Measurements from ENCODE around the gene SAMHD1. TPM values are rescaled to one million over a fixed set of nuclear protein-coding genes. Genes with fewer than 3 reads are reported as not detected.

Gene SAMHD1
- polyA plus RNA-seq, 2 of the 4 experiments (the other 2 are of a cell fraction): 9.8 to 11.7 TPM

DNA sequence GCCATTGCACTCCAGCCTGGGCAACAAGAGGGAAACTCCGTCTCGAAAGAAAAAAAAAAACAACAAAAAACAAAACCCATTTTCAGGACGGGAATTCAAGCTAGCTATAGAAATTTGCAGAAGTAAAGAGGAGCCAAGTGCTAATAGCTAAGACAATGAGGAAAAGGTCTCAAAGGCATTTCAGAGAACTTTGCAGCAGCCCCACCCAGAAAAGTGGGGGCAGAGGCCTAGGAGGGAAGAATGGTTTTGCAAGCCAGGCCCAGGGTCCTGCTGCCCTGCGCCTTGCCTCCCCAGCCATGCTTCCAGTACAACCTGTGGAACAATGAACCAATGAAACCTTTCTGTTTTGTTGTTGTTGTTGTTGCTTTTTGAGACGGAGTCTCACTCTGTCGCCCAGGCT lies 38.3 kb upstream of the SAMHD1 start:
- Histone ChIP-seq H3K4me3 (no peak overlapping the region), H3K27ac (no peak overlapping the region), H3K4me1 (no peaks in the 10 kb centered on the region), H3K4me2 (no peak overlapping the region), H3K9me3 (peaks cover 20% of the 10 kb centered on the region)
- no peak for ATAC-seq
- 76% methylated on average over 6 of the region's 6 CpGs for WGBS (ENCODE audit: missing lambda C conversion rate)
- TF ChIP-seq PBX3 (IDR thresholded peaks at IDR 0.05) (no peak), HEYL (CRISPR knock-in tag; IDR thresholded peaks at IDR 0.05) (no peak), JUN (IDR thresholded peaks at IDR 0.05) (no peak), PHF8 (IDR thresholded peaks at IDR 0.05; ENCODE audit: borderline replicate concordance, low read depth) (no peak), REST (IDR thresholded peaks at IDR 0.05) (no peak)
- TF ChIP-seq, protein P1, sequence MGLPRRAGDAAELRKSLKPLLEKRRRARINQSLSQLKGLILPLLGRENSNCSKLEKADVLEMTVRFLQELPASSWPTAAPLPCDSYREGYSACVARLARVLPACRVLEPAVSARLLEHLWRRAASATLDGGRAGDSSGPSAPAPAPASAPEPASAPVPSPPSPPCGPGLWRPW (IDR thresholded peaks at IDR 0.05): no peak
- TF ChIP-seq, protein P2, sequence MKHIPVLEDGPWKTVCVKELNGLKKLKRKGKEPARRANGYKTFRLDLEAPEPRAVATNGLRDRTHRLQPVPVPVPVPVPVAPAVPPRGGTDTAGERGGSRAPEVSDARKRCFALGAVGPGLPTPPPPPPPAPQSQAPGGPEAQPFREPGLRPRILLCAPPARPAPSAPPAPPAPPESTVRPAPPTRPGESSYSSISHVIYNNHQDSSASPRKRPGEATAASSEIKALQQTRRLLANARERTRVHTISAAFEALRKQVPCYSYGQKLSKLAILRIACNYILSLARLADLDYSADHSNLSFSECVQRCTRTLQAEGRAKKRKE (CRISPR knock-in tag; IDR thresholded peaks at IDR 0.05; ENCODE audit: low read depth): no peak
- CTCF ChIA-PET: no interaction called here
- FAIRE-seq: no peak
- DNase-seq (ENCODE audit: low read depth in 1 of 2, low spot score in 1 of 2): no peak
- POLR2A ChIA-PET: no interaction called here

DNA sequence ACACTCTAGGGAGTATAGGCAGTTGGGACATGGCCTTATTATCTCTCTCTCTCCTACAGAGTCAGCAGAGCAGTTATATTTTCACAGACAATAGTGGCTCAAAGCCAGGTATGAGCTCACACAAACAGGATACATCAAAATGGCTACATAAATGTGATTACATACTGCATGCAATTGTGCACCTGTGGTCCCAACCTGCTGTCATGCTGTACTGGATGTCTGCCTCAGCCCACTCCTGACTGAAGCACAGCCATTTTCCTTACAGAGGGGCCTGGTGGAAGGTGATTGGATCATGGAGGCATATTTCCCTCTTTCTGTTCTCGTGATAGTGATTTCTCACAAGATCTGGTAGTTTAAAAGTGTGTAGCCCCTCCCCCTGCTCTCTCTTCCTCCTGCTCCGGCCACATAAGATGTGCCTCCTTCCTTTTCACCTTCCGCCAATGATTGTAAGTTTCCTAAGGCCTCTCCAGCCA lies 37.0 kb upstream of the SAMHD1 start:
- no peak for DNase-seq (ENCODE audit: low read depth in 1 of 2, low spot score in 1 of 2)
- WGBS (ENCODE audit: missing lambda C conversion rate): 80% methylated on average over 3 of the region's 3 CpGs

More for the DNA sequence above, 37.0 kb upstream of the SAMHD1 start:
- Histone ChIP-seq H3K27ac (no peak overlapping the region), H3K4me1 (no peaks in the 10 kb centered on the region), H3K4me3 (no peak overlapping the region), H3K4me2 (no peak overlapping the region), H3K9me3 (peaks cover 10% of the 10 kb centered on the region)
- no peak for TF ChIP-seq FOSL2 (IDR thresholded peaks at IDR 0.05)
- no peak for TF ChIP-seq FOSL2 (CRISPR knock-in tag; IDR thresholded peaks at IDR 0.05)
- no peak for TF ChIP-seq TP53 (CRISPR knock-in tag; IDR thresholded peaks at IDR 0.05)
- no peak for TF ChIP-seq CTCF (IDR thresholded peaks at IDR 0.05)
- no peak for TF ChIP-seq CEBPB (IDR thresholded peaks at IDR 0.05)
- TF ChIP-seq USF2 (IDR thresholded peaks at IDR 0.05): no peak
- TF ChIP-seq HEYL (CRISPR knock-in tag; IDR thresholded peaks at IDR 0.05): no peak
- no peak for TF ChIP-seq CHD2 (IDR thresholded peaks at IDR 0.05; ENCODE audit: low read length, partially characterized antibody)
- TF ChIP-seq MAX (IDR thresholded peaks at IDR 0.05): no peak
- TF ChIP-seq RARB (CRISPR knock-in tag; IDR thresholded peaks at IDR 0.05): no peak
- TF ChIP-seq ZNF302 (CRISPR knock-in tag; IDR thresholded peaks at IDR 0.05): no peak
- TF ChIP-seq RNF2 (IDR thresholded peaks at IDR 0.05; ENCODE audit: borderline replicate concordance, low read depth): no peak
- FAIRE-seq (no peak), ATAC-seq (no peak)
- POLR2A ChIA-PET: no interaction called here
- CTCF ChIA-PET: interaction anchor here (1.3 kb wide), 1 partner anchor 10 kb away, joined by 3 read pairs; no protein-coding TSS in a partner anchor

All from A549 (cell line).